ENCODE measurements around the gene PGD. TPM values are rescaled to one million over a fixed set of nuclear protein-coding genes. Genes with fewer than 3 reads are reported as not detected.
"Not testable (repeated sequence)": the region's sequence is repeated elsewhere in the genome, so short reads cannot be mapped to it uniquely, and the experiment has no call there.

Gene PGD
- total and polyA plus RNA-seq, 2 donors from 2014 or later: 72.8 to 95.1 TPM

DNA sequence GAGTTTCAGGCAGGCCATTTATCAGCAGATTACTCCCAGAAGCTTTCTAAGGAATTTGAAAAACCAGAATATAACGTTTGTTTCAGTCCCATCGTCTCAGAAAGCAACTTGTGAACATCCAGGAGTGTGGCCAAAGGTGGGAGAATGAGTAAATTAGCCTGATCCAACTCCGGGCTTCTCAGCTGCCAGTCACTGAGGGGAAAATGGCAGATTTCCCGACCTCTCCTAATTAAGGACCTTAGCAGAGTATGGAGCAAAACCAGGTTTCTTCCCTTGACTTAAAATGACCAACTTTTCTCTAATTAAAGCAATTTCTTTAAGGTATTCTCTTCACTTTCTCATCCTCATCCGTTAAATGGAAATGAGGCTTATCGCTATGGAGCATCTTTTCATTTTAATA lies 52.0 kb downstream of the PGD start:
- no peak overlapping the region for H3K27ac ChIP-seq (ENCODE audit: low read depth in 2 of 2, low read length in 2 of 2)
- no peaks in the 10 kb centered on the region for H3K4me1 ChIP-seq (ENCODE audit: control insufficient read depth in 2 of 3, insufficient read depth in 2 of 3, low read depth in 1 of 3, low read length in 3 of 3)
- TF ChIP-seq, protein P1, sequence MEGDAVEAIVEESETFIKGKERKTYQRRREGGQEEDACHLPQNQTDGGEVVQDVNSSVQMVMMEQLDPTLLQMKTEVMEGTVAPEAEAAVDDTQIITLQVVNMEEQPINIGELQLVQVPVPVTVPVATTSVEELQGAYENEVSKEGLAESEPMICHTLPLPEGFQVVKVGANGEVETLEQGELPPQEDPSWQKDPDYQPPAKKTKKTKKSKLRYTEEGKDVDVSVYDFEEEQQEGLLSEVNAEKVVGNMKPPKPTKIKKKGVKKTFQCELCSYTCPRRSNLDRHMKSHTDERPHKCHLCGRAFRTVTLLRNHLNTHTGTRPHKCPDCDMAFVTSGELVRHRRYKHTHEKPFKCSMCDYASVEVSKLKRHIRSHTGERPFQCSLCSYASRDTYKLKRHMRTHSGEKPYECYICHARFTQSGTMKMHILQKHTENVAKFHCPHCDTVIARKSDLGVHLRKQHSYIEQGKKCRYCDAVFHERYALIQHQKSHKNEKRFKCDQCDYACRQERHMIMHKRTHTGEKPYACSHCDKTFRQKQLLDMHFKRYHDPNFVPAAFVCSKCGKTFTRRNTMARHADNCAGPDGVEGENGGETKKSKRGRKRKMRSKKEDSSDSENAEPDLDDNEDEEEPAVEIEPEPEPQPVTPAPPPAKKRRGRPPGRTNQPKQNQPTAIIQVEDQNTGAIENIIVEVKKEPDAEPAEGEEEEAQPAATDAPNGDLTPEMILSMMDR (IDR thresholded peaks at IDR 0.05; ENCODE audit: borderline replicate concordance, extremely low read depth, insufficient read depth): no peak
- intact Hi-C loops (cut with DNase I): no loop called here
- DNase-seq (no peak), FAIRE-seq (no peak)
- H3K9me3 ChIP-seq (ENCODE audit: control insufficient read depth in 2 of 3, insufficient read depth in 1 of 3, low read length in 3 of 3): no peaks in the 10 kb centered on the region
- H3K36me3 ChIP-seq (ENCODE audit: control insufficient read depth in 2 of 3, insufficient read depth in 3 of 3, low read length in 3 of 3): no peaks in the 10 kb centered on the region
- H3K4me3 ChIP-seq (ENCODE audit: low read length in 3 of 3): no peak overlapping the region
- H3K9ac ChIP-seq (ENCODE audit: low read length in 3 of 3): no peak overlapping the region
- no peaks in the 10 kb centered on the region for H3K27me3 ChIP-seq (ENCODE audit: control insufficient read depth, insufficient read depth, low read length)

DNA sequence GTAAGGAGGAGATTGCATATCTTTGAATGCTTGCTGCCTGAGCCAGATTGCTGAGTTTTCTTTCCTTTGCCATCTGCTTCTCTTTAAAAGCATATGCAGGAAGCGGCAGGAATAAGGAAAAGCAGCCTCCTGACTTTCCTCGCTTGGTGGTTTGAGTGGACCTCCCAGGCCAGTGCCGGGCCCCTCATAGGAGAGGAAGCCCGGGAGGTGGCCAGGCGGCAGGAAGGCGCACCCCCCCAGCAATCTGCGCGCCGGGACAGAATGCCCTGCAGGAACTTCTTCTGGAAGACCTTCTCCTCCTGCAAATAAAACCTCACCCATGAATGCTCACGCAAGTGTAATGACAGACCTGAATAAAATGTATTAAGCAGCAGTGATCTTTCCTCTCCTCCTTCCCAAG lies 52.4 kb downstream of the PGD start:
- DNase-seq: peak in 2 of 5 donors; percentile 21 to 36
- Histone ChIP-seq H3K4me1 (ENCODE audit: control insufficient read depth in 2 of 3, insufficient read depth in 2 of 3, low read depth in 1 of 3, low read length in 3 of 3) (no peaks in the 10 kb centered on the region), H3K36me3 (ENCODE audit: control insufficient read depth in 2 of 3, insufficient read depth in 3 of 3, low read length in 3 of 3) (no peaks in the 10 kb centered on the region), H3K4me3 (ENCODE audit: low read length in 3 of 3) (no peak overlapping the region), H3K27ac (ENCODE audit: low read depth in 2 of 2, low read length in 2 of 2) (no peak overlapping the region), H3K9ac (ENCODE audit: low read length in 3 of 3) (no peak overlapping the region), H3K9me3 (ENCODE audit: control insufficient read depth in 2 of 3, insufficient read depth in 1 of 3, low read length in 3 of 3) (no peaks in the 10 kb centered on the region), H3K27me3 (ENCODE audit: control insufficient read depth, insufficient read depth, low read length) (no peaks in the 10 kb centered on the region)
- no peak for FAIRE-seq
- intact Hi-C loops (cut with DNase I): no loop called here
- TF ChIP-seq, protein P1 (IDR thresholded peaks at IDR 0.05; ENCODE audit: borderline replicate concordance, extremely low read depth, insufficient read depth): no peak

DNA sequence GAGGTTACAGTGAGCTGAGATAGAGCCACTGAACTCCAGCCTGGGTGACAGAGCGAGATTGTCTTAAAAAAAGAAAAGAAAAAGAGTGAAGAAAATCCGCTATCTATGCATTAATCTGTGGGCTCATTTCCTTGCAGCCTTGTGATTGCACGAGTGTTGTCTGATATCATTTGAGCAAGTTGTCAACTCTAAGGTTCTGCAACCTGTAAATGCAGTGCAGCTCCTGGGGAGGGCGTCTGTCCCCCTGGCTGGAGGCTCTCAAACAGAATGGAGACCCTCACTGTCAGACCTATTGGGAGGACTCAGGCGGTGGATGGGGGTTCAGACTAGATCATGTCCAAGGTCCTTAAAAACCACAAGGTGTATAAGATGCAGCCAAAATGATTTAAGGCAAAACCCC lies 57.2 kb downstream of the PGD start:
- Histone ChIP-seq H3K9me3 (ENCODE audit: control insufficient read depth in 2 of 3, insufficient read depth in 1 of 3, low read length in 3 of 3) (no peaks in the 10 kb centered on the region), H3K9ac (ENCODE audit: low read length in 3 of 3) (no peak overlapping the region), H3K4me1 (ENCODE audit: control insufficient read depth in 2 of 3, insufficient read depth in 2 of 3, low read depth in 1 of 3, low read length in 3 of 3) (peaks cover 0 to 2% (median 0%) of the 10 kb centered on the region in 3 donors), H3K27ac (ENCODE audit: low read depth in 2 of 2, low read length in 2 of 2) (no peak overlapping the region), H3K4me3 (ENCODE audit: low read length in 3 of 3) (no peak overlapping the region), H3K36me3 (ENCODE audit: control insufficient read depth in 2 of 3, insufficient read depth in 3 of 3, low read length in 3 of 3) (peaks cover 0 to under 1% (median 0%) of the 10 kb centered on the region in 3 donors), H3K27me3 (ENCODE audit: control insufficient read depth, insufficient read depth, low read length) (no peaks in the 10 kb centered on the region)
- intact Hi-C loops (cut with DNase I): no loop called here
- FAIRE-seq: no peak
- TF ChIP-seq, protein P1 (IDR thresholded peaks at IDR 0.05; ENCODE audit: borderline replicate concordance, extremely low read depth, insufficient read depth): no peak
- no peak for DNase-seq

DNA sequence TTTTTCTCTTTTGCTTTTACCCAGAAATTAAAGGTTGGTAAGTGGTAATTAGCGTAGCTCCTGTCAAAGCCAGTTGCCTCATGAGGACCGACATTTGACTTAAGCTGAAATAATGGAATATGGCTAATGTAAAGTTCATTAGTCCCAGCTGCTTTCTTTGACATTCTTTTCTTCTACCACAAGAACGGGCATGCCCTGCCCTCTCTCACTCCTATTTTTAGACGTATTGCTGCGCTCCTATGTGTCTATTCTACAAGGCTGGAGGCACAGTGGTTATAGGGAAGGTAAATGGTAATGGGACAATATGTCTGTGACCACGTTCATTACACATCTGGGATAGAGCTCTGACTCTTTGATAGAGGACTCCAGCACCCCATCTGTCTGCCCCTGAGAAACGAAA lies 57.8 kb downstream of the PGD start:
- intact Hi-C loops (cut with DNase I): no loop called here
- DNase-seq (no peak), FAIRE-seq (no peak)
- H3K27ac ChIP-seq (ENCODE audit: low read depth in 2 of 2, low read length in 2 of 2): no peak overlapping the region
- H3K36me3 ChIP-seq (ENCODE audit: control insufficient read depth in 2 of 3, insufficient read depth in 3 of 3, low read length in 3 of 3): peaks cover 0 to 6% (median 2%) of the 10 kb centered on the region in 3 donors
- H3K4me3 ChIP-seq (ENCODE audit: low read length in 3 of 3): no peak overlapping the region
- no peak overlapping the region for H3K9ac ChIP-seq (ENCODE audit: low read length in 3 of 3)
- TF ChIP-seq, protein P1 (IDR thresholded peaks at IDR 0.05; ENCODE audit: borderline replicate concordance, extremely low read depth, insufficient read depth): no peak
- H3K4me1 ChIP-seq (ENCODE audit: control insufficient read depth in 2 of 3, insufficient read depth in 2 of 3, low read depth in 1 of 3, low read length in 3 of 3): peaks cover 0 to 2% (median 0%) of the 10 kb centered on the region in 3 donors
- H3K9me3 ChIP-seq (ENCODE audit: control insufficient read depth in 2 of 3, insufficient read depth in 1 of 3, low read length in 3 of 3): no peaks in the 10 kb centered on the region
- H3K27me3 ChIP-seq (ENCODE audit: control insufficient read depth, insufficient read depth, low read length): no peaks in the 10 kb centered on the region

DNA sequence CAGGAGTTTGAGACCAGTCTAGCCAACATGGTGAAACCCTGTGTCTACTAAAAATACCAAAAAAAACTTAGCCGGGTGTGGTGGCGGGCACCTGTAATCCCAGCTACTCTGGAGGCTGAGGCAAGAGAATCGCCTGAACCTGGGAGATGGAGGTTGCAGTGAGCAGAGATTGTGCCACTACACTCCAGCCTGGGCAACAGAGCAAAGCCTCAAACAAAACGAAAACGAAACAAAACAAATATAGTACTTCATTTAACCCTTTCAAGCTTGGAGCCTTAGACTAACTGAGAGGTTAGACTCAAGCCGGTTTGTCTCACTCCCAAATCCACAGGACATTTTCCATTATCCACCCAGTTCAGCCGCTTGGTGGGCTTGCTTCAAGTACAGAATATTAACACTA lies 58.6 kb downstream of the PGD start:
- not testable (repeated sequence) for H3K27ac ChIP-seq (ENCODE audit: low read depth in 2 of 2, low read length in 2 of 2); FAIRE-seq; H3K9me3 ChIP-seq (ENCODE audit: control insufficient read depth in 2 of 3, insufficient read depth in 1 of 3, low read length in 3 of 3)

More for the DNA sequence above, 58.6 kb downstream of the PGD start:
- peak overlapping the region in 1 of 3 donors; percentile 13 for H3K4me3 ChIP-seq (ENCODE audit: low read length in 3 of 3)
- DNase-seq; H3K9ac ChIP-seq (ENCODE audit: low read length in 3 of 3); H3K4me1 ChIP-seq (ENCODE audit: control insufficient read depth in 2 of 3, insufficient read depth in 2 of 3, low read depth in 1 of 3, low read length in 3 of 3); H3K36me3 ChIP-seq (ENCODE audit: control insufficient read depth in 2 of 3, insufficient read depth in 3 of 3, low read length in 3 of 3); intact Hi-C loops (cut with DNase I); H3K27me3 ChIP-seq (ENCODE audit: control insufficient read depth, insufficient read depth, low read length): not testable (repeated sequence)
